ENCODE measurements around the gene MYOM3.
"Not testable (repeated sequence)": the region's sequence is repeated elsewhere in the genome, so short reads cannot be mapped to it uniquely, and the experiment has no call there.

The MYOM3 gene

GRCh38 chr1:24030976-24031516, 80.9 kb downstream of the MYOM3 start:
- DNase-seq (ENCODE audit: low read depth in 2 of 2), result not testable (repeated sequence)

DNA sequence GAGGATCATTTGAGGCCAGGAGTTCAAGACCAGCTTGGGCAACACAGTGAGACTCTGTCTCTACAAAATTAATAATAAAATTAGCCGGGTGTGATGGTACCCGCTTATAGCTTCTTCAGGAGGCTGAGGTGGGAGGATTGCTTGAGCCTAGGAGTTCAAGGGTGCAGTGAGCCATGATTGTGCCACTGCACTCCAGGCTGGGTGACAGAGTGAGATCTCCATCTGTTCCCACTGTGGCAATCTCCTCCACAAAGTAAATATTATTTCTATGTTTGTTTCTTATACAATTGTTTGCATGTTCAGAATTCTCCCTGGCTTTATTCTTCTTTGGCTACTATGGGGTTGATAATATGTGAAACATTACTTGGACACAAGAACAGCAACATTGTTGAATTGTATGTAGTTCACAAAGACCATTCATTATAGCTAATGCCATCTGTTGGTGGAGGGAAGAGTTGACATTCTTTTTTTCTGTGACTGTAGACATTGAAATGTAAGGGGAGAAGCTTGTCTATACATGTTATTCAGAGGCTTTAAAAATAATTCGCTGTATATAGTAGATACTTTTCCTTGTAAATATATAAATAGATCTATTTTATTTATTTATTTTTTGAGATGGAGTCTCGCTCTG, 84.0 kb downstream of the MYOM3 start:
- no peak for DNase-seq (ENCODE audit: low read depth in 2 of 2)

- DNase-seq (ENCODE audit: low read depth in 2 of 2), result no peak
These were observed 89.2 kb downstream of the MYOM3 start for GRCh38 chr1:24022581-24023361.

GRCh38 chr1:24021403-24022266, 90.3 kb downstream of the MYOM3 start:
- DNase-seq (ENCODE audit: low read depth in 2 of 2), result no peak

- DNase-seq (ENCODE audit: low read depth in 2 of 2), result no peak
These were observed 91.5 kb downstream of the MYOM3 start for GRCh38 chr1:24020470-24020869.

- no peak for DNase-seq (ENCODE audit: low read depth in 2 of 2)
These were observed 91.9 kb downstream of the MYOM3 start for GRCh38 chr1:24020025-24020424.

- DNase-seq (ENCODE audit: low read depth in 2 of 2), result peak; percentile 98
These were observed 93.0 kb downstream of the MYOM3 start for GRCh38 chr1:24018611-24019580.

- peak; percentile 78 to 82 for DNase-seq (ENCODE audit: low read depth in 2 of 2)
These were observed 96.4 kb downstream of the MYOM3 start for GRCh38 chr1:24015221-24016210.

- not testable (repeated sequence) for DNase-seq (ENCODE audit: low read depth in 2 of 2)
These were observed 99.1 kb downstream of the MYOM3 start for GRCh38 chr1:24012878-24013277.

GRCh38 chr1:24010650-24011049, 101.3 kb downstream of the MYOM3 start:
- DNase-seq (ENCODE audit: low read depth in 2 of 2), result no peak

DNA sequence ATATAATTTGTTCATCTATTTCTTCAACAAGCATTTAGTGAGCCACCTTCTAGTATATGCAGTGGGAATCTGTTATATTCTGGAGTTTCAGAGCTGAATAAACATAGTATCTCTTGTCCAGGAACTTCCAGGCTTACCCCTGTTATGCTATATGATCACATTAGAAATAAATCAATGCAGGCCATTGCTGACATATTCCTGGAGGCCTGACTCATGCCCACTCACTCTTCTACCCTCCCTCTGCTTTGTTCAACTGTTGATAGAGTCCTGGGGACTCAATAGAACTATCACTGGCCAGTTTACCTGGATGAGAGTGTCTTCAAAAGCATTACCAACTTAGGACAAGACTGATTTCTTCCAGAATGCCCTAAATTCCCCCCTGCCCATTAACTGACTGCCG, 102.5 kb downstream of the MYOM3 start:
- DNase-seq (ENCODE audit: low read depth in 2 of 2), result peak in 1 of 2 experiments; percentile 46

DNA sequence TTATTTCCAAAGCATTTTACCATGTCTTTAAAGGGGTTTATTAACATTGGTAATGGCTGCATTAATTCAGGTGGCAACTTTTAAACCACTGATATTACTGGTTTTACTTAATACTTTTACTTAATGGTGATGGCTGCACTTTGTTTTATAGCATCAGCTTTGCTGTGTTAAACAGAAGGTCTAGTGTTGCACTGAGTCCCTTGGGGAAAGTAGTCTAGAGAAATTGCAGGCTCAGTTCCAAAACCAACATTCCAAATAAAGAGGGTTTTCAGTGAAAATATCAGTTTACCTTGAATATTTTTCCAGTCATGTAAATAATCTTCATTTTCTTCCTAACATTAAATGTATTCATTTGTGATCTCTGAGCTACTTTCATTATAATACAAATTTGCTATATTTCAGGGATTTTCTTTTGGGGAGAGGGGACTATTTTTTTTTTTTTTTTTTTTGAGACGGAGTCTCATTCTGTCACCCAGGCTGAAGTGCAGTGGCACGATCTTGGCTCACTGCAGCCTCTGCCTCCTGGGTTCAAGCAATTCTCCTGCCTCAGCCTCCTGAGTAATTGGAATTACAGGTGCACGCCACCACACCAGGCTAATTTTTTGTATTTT, 103.3 kb downstream of the MYOM3 start:
- peak in 1 of 2 experiments; percentile 45 for DNase-seq (ENCODE audit: low read depth in 2 of 2)

DNA sequence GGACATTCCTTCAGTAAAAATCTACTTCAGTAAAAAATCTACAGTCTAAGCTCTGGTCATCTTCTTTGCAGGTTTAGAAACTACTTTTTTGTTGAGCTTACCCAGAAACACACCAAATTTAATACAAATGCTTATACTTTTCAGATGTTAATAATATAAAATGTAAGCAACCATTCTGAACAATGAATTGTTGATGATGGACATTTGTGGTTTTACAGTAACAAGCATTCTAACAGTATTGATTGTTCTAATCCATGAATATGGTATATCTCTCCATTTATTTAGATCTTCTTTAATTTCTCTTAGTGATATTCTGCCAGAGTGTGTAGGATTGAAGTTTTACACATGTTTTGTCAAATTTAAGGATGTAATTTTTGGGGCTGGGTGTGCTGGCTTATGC, 104.9 kb downstream of the MYOM3 start:
- DNase-seq (ENCODE audit: low read depth in 2 of 2), result no peak
